ENCODE data around the gene CD300LD.

The CD300LD gene

DNA sequence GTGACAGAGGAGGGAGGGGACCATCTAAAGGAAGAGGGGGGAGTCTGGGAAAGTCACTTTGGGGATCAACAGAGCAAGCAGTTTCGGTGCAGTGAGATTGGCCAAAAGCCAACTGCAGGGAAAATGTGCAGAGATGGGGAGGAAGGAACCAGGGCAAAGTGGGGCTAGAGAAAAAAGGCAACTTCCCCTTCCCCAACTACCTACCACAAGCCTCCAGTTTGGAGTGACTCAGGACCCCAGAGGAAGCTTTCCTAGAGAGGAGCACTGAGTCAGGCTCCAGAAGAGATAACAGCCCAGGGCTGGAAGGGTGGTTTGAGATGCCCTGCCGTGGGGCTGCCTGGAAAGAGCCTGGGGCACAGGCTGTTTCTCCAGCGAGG, 6.9 kb upstream of the CD300LD start:
- in situ Hi-C loops (cut with HindIII; ENCODE audit: low pct_ligation_motif_present, low sequenced_read_pairs): no loop called here
- TF ChIP-seq, protein P1, sequence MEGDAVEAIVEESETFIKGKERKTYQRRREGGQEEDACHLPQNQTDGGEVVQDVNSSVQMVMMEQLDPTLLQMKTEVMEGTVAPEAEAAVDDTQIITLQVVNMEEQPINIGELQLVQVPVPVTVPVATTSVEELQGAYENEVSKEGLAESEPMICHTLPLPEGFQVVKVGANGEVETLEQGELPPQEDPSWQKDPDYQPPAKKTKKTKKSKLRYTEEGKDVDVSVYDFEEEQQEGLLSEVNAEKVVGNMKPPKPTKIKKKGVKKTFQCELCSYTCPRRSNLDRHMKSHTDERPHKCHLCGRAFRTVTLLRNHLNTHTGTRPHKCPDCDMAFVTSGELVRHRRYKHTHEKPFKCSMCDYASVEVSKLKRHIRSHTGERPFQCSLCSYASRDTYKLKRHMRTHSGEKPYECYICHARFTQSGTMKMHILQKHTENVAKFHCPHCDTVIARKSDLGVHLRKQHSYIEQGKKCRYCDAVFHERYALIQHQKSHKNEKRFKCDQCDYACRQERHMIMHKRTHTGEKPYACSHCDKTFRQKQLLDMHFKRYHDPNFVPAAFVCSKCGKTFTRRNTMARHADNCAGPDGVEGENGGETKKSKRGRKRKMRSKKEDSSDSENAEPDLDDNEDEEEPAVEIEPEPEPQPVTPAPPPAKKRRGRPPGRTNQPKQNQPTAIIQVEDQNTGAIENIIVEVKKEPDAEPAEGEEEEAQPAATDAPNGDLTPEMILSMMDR (IDR thresholded peaks at IDR 0.05; ENCODE audit: low read depth, low read length, missing control alignments): no peak

DNA sequence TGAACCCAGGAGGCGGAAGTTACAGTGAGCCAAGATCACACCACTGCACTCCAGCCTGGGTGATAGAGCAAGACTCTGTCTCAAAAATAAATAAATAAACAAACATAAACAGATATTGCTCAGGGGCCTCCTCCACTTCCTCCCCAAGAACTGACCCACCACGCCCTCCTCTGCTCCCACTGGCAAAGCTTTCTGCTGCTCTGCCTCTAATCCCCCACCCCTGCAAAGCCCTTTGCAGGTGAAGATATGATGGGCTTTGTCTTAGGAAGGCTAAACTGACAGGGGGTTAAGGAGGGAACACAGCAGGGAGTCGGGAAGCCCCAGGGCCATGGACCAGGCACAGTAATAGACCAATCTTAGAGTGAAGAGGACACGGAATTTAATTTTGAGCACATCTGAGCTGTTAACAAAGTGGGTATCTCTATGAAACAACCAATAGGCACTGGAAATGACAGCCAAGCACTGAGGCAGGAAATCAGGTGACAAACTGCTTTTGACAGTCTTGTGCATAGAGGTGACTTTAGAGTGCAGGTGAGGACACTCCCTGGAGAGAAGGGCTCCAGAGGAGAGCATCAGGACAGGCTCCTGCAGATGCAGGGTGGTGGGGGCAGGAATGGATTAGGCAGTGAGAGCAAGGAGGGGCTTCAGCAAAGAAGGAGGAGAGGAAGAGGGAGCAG, 6.4 kb upstream of the CD300LD start:
- H3K36me3 ChIP-seq (replicated peaks): no peaks in the 10 kb centered on the region
- in situ Hi-C loops (cut with HindIII; ENCODE audit: low pct_ligation_motif_present, low sequenced_read_pairs): no loop called here

More for the DNA sequence above, 6.9 kb upstream of the CD300LD start:
- no peaks in the 10 kb centered on the region for H3K36me3 ChIP-seq (replicated peaks)
- H3K27ac ChIP-seq: no peak overlapping the region
- no peak for DNase-seq
- H3K4me3 ChIP-seq (ENCODE audit: low read depth, low read length): no peak overlapping the region
- no peaks in the 10 kb centered on the region for H3K27me3 ChIP-seq (replicated peaks)

DNA sequence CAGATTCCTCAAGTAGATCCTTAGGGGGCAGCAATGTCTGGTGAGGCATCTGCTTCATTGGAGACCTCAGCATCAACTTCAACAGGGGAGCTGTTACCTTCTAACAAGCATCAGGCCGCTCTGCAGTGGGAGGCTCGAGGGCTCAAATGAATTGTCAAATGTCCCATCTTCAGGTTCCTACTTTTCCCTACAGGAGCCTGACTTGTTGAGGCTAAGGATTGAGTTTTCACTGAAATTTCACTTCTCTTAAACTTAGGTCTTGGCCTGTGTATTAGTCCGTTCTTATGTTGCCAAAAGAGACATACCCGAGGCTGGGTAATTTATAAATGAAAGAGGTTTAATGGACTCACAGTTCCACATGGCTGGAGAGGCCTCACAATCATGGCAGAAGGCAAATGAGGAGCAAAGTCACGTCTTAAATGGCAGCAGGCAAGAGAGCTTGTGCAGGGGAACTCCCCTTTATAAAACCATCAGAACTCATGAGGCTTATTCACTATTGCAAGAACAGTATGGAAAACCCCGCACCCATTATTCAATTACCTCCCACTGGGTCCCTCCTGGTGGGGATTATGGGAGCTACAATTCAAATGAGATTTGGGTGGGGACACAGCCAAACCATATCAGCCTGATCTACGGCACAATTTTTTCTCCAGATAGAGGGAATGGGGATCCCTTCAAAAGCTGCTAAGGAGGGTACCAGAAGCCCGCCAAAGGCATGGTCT, 5.1 kb upstream of the CD300LD start:
- in situ Hi-C loops (cut with HindIII; ENCODE audit: low pct_ligation_motif_present, low sequenced_read_pairs): no loop called here
- Histone ChIP-seq H3K36me3 (replicated peaks) (no peaks in the 10 kb centered on the region), H3K27ac (no peak overlapping the region), H3K27me3 (replicated peaks) (no peaks in the 10 kb centered on the region), H3K4me3 (ENCODE audit: low read depth, low read length) (no peak overlapping the region)
- DNase-seq: no peak
- TF ChIP-seq, protein P1 (IDR thresholded peaks at IDR 0.05; ENCODE audit: low read depth, low read length, missing control alignments): no peak

More for the DNA sequence above, 6.4 kb upstream of the CD300LD start:
- TF ChIP-seq, protein P1 (IDR thresholded peaks at IDR 0.05; ENCODE audit: low read depth, low read length, missing control alignments): no peak
- Histone ChIP-seq H3K27ac (no peak overlapping the region), H3K27me3 (replicated peaks) (no peaks in the 10 kb centered on the region), H3K4me3 (ENCODE audit: low read depth, low read length) (no peak overlapping the region)
- DNase-seq: no peak

DNA sequence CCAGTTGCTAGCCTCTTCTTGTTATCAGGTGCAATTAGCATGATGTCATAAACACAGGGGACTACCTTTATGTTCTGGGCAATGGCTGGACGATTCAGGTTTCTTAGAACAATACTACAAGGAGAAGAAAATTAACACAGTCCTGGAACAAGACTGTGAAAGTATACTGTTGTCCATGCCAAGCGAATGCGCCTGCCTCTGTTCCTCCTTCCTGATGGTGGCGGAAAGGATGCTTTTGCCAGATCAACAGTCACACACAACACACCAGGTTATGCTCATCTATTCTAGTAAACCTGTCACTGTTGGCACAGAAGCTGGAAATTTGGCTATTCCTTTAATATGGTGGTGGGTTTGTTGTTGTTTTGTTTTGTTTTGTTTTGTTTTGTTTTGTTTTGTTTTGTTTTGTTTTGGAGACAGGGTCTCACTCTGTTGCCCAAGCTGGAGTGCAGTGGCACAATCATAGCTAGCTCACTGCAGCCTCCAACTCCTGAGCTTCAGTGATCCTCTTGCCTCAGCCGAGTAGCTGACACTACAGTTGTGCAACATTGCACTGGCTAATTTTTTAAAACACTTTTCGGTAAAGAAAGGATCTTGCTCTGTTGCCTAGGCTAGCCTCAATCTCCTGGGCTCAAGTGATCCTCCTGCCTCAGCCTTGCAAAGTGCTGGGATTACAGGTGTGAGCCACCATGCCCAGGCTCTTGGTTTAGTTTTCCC, 3.1 kb upstream of the CD300LD start:
- no peak overlapping the region for H3K4me3 ChIP-seq (ENCODE audit: low read depth, low read length)
- H3K27ac ChIP-seq: no peak overlapping the region
- no peak for DNase-seq
- H3K36me3 ChIP-seq (replicated peaks): no peaks in the 10 kb centered on the region
- no peaks in the 10 kb centered on the region for H3K27me3 ChIP-seq (replicated peaks)
- in situ Hi-C loops (cut with HindIII; ENCODE audit: low pct_ligation_motif_present, low sequenced_read_pairs): no loop called here
- TF ChIP-seq, protein P1 (IDR thresholded peaks at IDR 0.05; ENCODE audit: low read depth, low read length, missing control alignments): no peak

DNA sequence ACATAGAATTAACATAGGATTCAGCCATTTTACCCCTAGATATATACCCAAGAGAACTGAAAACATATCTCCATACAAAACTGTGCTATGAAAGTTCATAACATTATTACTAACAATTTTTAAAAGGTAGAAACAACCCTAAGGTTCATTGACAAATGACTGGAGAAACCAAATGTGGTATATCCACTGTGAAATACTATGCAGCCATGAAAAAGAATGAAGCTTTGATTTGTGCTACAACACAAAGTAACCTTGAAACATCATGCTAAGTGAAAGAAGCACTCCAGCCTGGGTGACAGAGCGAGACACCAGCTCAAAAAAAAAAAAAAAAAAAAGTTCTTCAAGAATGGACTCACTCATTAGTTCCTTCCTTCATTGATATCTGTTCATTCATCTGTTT, 580 bp downstream of the CD300LD start:
- no peak for DNase-seq
- no peaks in the 10 kb centered on the region for H3K27me3 ChIP-seq (replicated peaks)
- TF ChIP-seq, protein P1 (IDR thresholded peaks at IDR 0.05; ENCODE audit: low read depth, low read length, missing control alignments): no peak
- H3K27ac ChIP-seq: no peak overlapping the region
- no peak overlapping the region for H3K4me3 ChIP-seq (ENCODE audit: low read depth, low read length)
- no peaks in the 10 kb centered on the region for H3K36me3 ChIP-seq (replicated peaks)
- in situ Hi-C loops (cut with HindIII; ENCODE audit: low pct_ligation_motif_present, low sequenced_read_pairs): no loop called here
